Measurements from ENCODE around the gene C1QTNF5.

- TF ChIP-seq, protein P1, sequence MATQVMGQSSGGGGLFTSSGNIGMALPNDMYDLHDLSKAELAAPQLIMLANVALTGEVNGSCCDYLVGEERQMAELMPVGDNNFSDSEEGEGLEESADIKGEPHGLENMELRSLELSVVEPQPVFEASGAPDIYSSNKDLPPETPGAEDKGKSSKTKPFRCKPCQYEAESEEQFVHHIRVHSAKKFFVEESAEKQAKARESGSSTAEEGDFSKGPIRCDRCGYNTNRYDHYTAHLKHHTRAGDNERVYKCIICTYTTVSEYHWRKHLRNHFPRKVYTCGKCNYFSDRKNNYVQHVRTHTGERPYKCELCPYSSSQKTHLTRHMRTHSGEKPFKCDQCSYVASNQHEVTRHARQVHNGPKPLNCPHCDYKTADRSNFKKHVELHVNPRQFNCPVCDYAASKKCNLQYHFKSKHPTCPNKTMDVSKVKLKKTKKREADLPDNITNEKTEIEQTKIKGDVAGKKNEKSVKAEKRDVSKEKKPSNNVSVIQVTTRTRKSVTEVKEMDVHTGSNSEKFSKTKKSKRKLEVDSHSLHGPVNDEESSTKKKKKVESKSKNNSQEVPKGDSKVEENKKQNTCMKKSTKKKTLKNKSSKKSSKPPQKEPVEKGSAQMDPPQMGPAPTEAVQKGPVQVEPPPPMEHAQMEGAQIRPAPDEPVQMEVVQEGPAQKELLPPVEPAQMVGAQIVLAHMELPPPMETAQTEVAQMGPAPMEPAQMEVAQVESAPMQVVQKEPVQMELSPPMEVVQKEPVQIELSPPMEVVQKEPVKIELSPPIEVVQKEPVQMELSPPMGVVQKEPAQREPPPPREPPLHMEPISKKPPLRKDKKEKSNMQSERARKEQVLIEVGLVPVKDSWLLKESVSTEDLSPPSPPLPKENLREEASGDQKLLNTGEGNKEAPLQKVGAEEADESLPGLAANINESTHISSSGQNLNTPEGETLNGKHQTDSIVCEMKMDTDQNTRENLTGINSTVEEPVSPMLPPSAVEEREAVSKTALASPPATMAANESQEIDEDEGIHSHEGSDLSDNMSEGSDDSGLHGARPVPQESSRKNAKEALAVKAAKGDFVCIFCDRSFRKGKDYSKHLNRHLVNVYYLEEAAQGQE (IDR thresholded peaks at IDR 0.05; ENCODE audit: low read depth), result no peak
- TF ChIP-seq, protein P2, sequence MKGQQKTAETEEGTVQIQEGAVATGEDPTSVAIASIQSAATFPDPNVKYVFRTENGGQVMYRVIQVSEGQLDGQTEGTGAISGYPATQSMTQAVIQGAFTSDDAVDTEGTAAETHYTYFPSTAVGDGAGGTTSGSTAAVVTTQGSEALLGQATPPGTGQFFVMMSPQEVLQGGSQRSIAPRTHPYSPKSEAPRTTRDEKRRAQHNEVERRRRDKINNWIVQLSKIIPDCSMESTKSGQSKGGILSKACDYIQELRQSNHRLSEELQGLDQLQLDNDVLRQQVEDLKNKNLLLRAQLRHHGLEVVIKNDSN (IDR thresholded peaks at IDR 0.05), result peak; percentile 89
- TF ChIP-seq EP300 (IDR thresholded peaks at IDR 0.05; ENCODE audit: borderline replicate concordance), result peak; percentile 54; the same call in 1 of the 2 replicates
Observed at GRCh38 chr11:119381181-119381988, 40.7 kb upstream of the C1QTNF5 start, which contains the start of gene USP2.

Data from Ishikawa (cell line).